Renal pelvis (tissue), 4 donors: Measurements from ENCODE around the gene NOXA1. TPM values are rescaled to one million over a fixed set of nuclear protein-coding genes. Genes with fewer than 3 reads are reported as not detected.

Experiments
- DNase-seq: peaks from one replicate; pipeline ENCODE4 v3.0.0-alpha.2; 2013
- polyA plus RNA-seq, 3 donors: library from polyadenylated mRNA; unstranded; fragments of 120-200 nt; gene quantifications; one replicate each; pipeline ENCODE4 v1.2.1, GENCODE V29; 2013; ENCODE audit not compliant: insufficient read length in 3 of 3

Gene NOXA1
- polyA plus RNA-seq, 3 donors: 6.7 to 12.3 (median 10.7) TPM

- no peak for DNase-seq
Measured at GRCh38 chr9:137387114-137387890, 35.9 kb upstream of the NOXA1 start.

GRCh38 chr9:137387891-137388560 lies 35.2 kb upstream of the NOXA1 start:
- no peak for DNase-seq

DNA sequence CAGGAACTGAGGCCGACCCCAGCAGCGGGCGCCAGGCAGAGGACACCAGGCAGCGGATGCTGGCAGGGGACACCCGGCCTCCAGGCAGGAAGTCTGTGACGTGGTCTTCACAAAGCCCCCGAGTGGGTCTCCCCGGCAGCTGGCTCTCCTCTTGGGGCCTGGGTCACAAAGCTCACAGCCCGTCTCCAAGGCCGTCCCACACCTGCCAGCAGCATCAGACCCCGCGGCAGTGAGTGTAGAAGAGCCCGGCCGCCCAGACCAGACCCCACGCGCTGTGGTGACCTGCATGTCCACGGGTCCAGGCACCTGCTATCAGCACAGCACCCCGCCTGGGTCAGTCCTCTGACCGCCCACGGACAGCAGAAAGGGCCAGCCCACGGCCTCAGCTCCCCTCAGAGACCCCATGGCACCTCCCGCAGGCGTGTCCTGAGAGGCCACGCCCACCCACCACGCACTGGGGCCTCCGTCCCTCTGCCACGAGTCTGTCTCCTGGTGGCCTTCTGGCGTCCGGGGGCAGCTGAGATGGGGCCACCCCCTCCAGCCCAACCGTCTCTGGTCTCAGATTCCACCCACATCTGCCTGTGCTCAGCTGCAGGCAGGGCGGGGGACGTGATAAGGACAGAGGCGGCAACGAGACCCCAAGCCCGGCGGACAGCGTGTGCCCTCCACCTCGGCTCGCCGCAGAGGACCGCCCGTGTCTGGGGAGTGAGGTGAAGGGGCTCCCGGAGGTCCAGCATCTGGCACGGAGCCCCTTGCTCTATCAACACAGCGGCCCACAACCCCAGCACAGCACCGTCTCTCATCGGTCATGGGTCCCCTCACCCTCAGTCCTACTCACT lies 34.4 kb upstream of the NOXA1 start:
- no peak for DNase-seq

DNA sequence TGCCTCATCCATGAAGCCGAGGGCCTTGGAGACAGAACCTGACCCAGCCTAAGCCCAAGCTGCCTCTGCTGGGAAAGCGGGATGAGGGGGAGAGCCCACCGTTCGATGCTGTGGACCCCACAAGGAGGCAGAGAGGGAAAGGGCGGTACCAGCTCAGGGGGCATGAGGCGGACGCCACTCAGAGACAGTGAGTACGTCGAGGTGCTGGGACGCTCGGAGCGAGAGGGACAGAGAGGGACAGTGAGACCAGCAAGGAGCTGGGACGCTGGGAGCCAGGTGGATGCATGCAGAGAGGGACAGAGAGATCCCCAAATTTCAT lies 33.8 kb upstream of the NOXA1 start:
- DNase-seq: no peak

DNA sequence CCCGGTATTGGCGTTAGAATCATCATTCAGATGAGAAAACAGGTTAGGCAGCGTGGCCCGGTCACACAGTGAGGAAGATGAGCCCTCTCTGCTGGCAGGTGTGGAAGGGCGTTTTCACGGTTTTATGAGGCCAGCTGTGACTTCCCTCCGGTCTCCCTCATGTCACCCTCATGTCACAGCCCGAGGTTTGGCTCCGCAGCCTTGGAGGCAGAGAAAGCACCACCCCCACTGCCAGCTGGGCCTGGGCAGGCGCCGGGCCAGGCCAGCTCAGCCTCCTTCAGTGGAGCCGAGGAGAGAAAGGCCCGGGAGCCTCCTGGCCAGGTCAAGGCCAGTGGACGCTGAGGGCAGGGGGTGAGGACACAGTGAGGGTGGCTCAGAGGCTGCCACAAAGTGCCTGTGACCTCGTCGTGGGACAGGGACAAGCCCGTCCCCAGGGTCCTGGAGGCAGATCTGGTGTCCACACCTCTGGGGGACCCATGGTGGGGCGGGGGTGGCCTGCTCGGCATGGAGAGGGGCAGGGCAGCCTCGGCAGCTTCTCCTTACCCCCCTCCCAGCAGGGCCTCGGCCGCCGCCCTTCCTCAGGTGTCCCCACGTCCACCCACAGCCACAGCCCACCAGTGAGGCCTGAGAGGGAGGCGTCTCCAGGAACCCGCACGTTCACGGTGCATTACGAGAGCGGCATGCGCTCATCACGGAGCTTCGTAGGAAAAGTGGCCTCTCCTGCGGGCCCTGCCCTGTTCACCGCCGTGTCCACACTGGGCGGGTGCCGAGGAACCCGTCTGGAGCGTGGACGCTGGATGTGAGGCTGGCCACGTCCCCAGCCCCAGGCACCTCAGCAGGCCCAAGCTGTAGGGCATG lies 32.4 kb upstream of the NOXA1 start:
- DNase-seq: no peak

DNA sequence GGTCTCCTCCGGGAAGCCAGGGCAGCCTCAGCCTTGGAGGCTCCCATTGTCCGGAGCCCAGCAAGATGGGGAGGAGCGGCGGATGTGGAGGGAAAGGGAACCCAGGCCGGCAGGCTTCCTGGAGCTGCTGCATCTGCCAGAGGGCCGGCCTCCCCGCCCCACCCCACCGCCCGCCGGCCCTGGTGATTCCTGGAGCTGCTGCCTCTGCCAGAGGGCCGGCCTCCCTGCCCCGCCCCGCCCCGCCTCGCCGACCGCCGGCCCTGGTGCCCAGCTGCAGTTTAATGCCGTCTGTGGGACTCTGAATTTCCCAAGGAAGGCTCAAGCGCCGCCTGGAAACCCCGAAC lies 31.8 kb upstream of the NOXA1 start:
- no peak for DNase-seq

DNA sequence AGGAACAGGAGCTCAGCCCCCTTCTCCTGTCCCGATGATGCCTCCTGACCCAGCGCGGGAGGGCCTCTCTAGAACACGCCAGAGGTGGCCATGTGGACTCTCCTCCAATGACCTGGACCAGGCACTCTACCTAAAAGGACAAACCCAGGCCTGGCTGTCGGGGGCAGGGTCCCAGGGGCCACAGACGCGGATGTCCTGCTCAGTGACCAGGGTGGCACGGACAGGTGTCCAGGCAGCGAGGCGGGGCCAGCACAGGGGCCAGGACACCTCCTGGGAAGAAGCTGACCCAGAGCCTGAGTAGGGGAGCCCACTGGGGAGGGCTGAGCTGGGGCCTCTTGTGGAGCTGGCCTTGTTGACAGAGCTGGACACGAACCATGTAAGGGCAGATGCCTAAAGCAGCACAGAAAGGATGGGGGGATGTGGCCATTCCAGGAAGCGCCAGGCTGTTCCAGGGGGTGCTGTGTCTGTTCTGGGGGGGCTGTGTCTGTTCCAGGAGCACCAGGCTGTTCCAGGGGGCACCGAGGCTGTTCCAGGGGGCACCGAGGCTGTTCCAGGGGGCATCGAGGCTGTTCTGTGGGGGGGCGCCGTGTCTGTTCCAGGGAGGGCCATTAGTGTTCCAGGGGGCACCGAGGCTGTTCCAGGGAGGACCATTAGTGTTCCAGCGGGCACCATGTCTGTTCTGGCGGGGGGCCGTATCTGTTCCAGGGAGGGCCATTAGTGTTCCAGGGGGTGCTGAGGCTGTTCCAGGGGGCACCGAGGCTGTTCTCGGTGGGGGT lies 30.8 kb upstream of the NOXA1 start:
- DNase-seq: no peak

GRCh38 chr9:137393176-137394150 lies 29.7 kb upstream of the NOXA1 start:
- DNase-seq: no peak

DNA sequence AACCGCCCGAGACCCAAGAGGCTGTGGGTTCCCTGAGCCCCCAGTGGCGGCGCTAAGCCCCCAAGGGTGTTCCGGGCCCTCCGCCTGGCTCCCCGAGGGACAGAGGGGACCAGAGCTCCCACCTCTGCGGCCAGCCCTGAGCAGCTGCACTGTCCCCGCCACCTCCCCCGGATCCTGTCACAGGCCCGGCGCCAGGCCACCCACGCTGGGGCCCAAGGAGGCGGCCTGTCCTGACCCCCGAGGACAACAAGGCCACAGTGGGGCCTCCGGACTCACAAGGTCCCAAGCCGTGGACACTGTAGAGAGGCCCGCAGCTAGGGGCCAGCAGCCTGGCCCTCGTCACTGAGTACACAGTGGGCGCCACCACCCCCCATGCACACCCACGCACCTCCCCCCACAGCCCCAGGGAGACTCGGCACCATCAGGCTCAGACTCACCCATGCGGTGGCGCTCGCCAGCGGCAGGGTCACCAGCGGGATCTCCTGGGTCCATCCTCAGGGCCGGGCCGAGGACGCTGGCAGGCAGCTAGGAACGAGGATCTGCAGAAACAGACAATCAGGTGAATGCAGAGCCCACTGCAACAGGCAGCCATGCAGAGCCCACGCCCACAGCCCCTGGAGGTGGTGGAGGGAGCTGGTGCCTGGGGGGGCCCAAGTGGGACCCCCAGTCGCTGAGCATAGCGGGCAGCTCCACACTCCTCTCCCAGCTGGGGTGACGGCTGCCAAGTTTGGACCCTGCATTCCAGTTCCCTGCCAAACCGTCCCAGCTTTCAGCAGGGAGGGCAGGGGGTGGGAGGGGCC lies 28.1 kb upstream of the NOXA1 start:
- no peak for DNase-seq

DNA sequence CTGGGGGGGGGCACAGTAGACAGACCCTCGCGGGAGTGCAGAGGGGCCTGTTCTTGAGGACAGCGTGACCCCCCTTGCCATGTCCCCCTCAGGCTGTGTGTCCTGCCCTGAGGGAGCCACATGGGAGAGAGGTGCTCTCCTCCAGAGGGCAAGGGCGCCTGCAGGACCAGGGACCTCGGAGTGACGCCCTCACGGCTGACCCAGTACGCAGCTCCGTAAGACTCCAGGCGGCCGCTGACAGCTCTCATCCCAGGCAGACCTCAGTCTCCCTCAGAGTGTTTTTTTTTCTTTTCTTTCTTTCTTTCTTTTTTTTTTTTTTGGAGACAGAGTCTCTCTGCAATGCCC lies 27.6 kb upstream of the NOXA1 start:
- DNase-seq: no peak

- no peak for DNase-seq
Measured at GRCh38 chr9:137396227-137396626, 27.0 kb upstream of the NOXA1 start.

DNA sequence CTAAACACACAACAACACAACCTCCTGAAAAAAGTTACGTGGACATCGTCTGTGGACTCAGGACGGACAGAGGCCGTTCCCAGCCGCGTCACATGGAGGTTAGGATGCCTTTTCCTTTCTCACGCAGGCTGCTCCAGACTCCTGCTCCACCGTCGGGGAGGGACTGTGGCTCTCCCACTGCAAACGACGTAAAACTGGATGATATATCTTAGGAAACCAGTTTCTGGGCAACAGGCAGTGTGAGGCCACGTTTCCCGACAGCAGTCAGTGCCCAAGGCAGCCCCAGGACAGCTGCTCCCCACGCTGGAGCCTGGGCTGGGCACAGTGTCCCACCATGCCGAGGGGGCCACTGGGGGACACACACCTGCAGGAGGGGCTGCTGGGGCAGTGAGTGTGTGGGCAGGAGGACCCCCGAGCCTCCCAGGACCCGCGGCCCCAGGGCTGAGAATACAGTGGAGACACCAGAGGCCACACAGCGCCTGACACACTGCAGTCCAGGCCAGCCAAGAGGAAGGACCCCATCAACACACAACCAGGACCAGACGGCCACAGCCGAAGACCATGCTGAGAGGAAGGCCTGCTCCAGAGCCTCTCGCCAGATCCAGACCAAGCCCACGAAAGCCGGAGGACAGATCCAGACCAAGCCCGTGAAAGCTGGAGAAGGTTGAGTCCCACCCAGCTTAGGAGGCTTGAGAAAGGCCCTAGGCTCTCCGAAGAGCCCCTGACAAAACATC lies 26.4 kb upstream of the NOXA1 start:
- DNase-seq: no peak

GRCh38 chr9:137397675-137398423 lies 25.3 kb upstream of the NOXA1 start:
- DNase-seq: no peak

- DNase-seq: no peak
Measured at GRCh38 chr9:137398561-137399468, 24.4 kb upstream of the NOXA1 start.

DNA sequence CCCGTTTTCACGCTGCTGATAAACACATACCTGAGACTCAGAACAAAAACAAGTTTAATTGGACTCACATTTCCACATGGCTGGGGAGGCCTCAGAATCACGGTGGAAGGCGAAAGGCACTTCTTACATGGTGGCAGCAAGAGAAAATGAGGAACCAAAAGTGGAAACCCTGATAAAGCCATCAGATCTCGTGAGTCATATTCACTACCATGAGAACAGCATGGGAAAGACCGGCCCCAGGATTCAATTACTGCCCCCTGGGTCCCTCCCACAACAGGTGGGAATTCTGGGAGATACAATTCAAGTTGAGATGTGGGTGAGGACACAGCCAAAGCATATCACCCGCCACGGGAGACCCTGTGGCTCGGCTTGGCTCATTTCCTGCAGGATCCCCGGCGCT lies 20.4 kb upstream of the NOXA1 start:
- DNase-seq: no peak

- no peak for DNase-seq
Measured at GRCh38 chr9:137403269-137403668, 19.9 kb upstream of the NOXA1 start.
